GM06990 (cell line): ENCODE data around the gene AGMO.
"Not testable (repeated sequence)": the region's sequence is repeated elsewhere in the genome, so short reads cannot be mapped to it uniquely, and the experiment has no call there.

ENCODE experiments used
- DNase-seq: peaks from one replicate; pipeline ENCODE4 v3.0.0-alpha.2; 2011; ENCODE audit not compliant: insufficient read length; ENCODE audit errors: extremely low read depth
- H3K27me3 ChIP-seq: replicated peaks from 2 replicates; pipeline ENCODE4 v1.6.0; 2011; ENCODE audit warnings: low read length; ENCODE audit not compliant: control insufficient read depth, insufficient read depth
- H3K36me3 ChIP-seq: 2 replicates; pipeline ENCODE4 v1.5.1; 2011; ENCODE audit warnings: low read length; ENCODE audit not compliant: control insufficient read depth, insufficient read depth
- H3K4me3 ChIP-seq: replicated peaks from 2 replicates; pipeline ENCODE4 v1.5.1; 2011; ENCODE audit warnings: low read depth, mild to moderate bottlenecking, control low read depth, low read length
- TF ChIP-seq, protein P1 (sequence below): IDR thresholded peaks from 2 replicates; pipeline ENCODE4 v1.5.1; 2011; ENCODE audit warnings: low read length, control low read depth, mild to moderate bottlenecking, inconsistent platforms; ENCODE audit not compliant: insufficient read depth, poor library complexity, severe bottlenecking

AGMO gene

DNA sequence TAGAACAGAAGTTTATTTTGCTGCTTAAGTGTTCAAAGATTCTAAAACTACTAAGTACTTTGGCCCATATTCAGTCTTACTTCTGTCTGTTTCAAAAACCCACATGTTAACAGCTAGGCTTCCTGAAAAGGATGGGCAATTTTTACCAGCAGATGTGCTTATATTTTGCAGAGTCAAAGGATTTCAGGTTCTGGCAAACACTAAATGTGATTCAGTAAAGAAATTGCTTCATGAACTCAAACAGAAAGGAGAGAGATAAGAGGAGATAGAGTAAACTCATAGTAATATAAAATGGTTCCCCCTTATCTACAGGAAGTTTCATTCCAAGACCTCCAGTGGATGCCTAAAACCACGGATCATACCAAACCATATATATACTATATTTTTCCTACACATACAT is 248.5 kb downstream of the AGMO start:
- Histone ChIP-seq H3K27me3 (no peaks in the 10 kb centered on the region), H3K36me3 (no peaks in the 10 kb centered on the region), H3K4me3 (no peak overlapping the region)
- no peak for DNase-seq
- TF ChIP-seq, protein P1, sequence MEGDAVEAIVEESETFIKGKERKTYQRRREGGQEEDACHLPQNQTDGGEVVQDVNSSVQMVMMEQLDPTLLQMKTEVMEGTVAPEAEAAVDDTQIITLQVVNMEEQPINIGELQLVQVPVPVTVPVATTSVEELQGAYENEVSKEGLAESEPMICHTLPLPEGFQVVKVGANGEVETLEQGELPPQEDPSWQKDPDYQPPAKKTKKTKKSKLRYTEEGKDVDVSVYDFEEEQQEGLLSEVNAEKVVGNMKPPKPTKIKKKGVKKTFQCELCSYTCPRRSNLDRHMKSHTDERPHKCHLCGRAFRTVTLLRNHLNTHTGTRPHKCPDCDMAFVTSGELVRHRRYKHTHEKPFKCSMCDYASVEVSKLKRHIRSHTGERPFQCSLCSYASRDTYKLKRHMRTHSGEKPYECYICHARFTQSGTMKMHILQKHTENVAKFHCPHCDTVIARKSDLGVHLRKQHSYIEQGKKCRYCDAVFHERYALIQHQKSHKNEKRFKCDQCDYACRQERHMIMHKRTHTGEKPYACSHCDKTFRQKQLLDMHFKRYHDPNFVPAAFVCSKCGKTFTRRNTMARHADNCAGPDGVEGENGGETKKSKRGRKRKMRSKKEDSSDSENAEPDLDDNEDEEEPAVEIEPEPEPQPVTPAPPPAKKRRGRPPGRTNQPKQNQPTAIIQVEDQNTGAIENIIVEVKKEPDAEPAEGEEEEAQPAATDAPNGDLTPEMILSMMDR = no peak

DNA sequence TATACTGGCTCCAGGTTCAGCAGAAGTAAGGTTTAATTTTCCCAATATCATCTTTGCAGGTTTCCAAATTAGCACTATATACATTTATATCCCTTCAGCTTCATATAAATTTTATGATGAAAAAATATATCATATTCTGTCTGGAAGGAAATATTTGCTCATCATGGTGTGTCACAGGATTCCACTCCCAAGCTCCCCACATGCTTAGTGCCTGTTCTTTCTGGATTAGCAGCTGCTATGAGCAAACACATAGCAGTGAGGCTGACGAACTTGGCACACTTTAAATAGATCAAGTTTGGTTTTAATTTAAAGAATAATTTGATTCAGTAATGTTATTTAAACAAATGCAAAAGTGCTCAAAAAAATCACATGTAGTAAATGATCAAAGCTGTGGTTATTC is 251.9 kb downstream of the AGMO start:
- Histone ChIP-seq H3K36me3 (no peaks in the 10 kb centered on the region), H3K27me3 (no peaks in the 10 kb centered on the region), H3K4me3 (no peak overlapping the region)
- DNase-seq = no peak
- TF ChIP-seq, protein P1 = no peak

DNA sequence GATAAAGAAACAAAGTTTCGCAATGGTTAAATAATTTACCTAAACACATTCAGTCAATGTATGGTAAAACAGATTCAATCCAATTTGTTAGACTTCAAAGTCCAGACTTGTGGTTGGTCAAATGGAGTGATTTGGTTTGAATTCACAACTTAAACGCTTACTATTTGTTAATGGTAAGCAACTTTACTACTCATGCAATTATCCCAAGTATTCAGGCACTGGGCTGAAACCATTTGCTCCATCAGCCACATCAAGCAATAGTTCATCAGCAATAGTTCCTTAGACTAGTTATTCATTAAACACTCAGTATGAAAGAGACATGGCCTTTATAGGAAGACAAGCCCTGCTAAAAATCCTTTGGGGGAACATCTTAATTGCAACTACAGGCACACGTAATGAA is 253.0 kb downstream of the AGMO start:
- Histone ChIP-seq H3K27me3 (no peaks in the 10 kb centered on the region), H3K36me3 (no peaks in the 10 kb centered on the region), H3K4me3 (no peak overlapping the region)
- TF ChIP-seq, protein P1 = no peak
- DNase-seq = no peak

DNA sequence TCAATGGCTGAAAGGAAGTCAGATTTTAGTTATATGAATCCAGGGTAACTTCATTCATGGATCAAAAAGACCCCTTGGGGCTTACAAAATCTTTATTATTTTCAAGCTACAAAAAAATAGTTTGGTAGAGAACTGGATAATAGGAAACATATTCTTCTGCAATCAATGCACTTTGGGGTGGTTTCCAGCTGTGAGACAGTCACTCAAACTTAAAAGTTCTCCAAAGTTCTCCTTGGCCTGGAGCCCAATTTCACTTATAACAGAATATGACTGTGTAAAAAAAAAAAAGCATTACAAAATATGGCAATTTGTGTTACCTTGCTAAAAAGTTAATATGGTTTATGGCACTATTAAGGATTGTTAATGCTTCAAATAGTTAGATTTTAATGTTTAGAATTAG is 255.5 kb downstream of the AGMO start:
- TF ChIP-seq, protein P1 = no peak
- DNase-seq = no peak
- H3K4me3 ChIP-seq = no peak overlapping the region
- H3K36me3 ChIP-seq = no peaks in the 10 kb centered on the region
- H3K27me3 ChIP-seq = no peaks in the 10 kb centered on the region

DNA sequence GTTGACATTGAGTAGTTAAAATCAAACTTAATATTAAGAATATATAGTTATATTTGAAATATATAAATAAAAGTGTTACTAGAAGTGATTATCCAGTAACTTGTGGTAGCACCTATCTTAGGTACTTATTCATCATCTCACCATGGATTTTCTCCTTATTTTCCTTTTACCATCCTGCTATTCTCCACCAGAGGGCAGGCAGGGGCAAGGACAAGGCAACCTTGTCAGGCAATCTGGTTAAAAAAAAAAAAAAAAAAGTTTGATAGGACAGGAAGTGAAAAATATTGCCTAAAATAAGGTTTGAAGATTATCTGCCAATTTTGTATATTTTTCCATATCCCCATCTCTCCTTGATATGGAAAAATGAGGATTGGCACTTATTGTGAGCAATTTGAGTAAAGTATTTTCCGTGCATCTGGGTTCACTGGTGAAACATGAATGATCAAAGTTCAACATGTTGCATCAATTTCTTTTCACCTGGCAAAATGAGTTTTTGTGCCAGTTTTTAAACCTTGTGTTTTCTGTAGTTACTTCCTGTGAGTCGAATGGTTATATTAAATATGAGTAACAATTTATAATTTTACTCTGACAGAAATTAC is 256.7 kb downstream of the AGMO start:
- TF ChIP-seq, protein P1 = peak; percentile 62
- Histone ChIP-seq H3K27me3 (no peaks in the 10 kb centered on the region), H3K36me3 (no peaks in the 10 kb centered on the region), H3K4me3 (no peak overlapping the region)
- no peak for DNase-seq

DNA sequence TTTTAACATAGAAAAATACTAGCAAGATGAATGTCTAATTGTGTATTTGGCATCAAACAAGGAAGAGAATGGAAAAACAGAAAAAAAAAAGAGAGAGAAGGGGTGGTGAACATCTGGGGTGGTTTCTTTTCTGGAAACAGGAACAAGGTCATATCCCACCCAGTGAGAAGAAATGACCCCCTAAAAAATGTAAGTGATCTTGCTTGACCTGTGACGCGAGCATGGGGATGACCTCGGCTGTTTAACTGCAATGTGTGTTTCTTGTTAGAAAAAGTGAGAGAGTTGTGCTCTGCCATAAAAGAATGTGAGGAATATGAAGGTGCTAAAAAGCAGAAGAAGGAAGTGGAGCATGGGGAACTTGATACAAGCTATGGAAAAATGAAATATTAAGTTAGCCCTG is 258.5 kb downstream of the AGMO start:
- DNase-seq = no peak
- TF ChIP-seq, protein P1 = no peak
- Histone ChIP-seq H3K4me3 (no peak overlapping the region), H3K36me3 (no peaks in the 10 kb centered on the region), H3K27me3 (no peaks in the 10 kb centered on the region)

DNA sequence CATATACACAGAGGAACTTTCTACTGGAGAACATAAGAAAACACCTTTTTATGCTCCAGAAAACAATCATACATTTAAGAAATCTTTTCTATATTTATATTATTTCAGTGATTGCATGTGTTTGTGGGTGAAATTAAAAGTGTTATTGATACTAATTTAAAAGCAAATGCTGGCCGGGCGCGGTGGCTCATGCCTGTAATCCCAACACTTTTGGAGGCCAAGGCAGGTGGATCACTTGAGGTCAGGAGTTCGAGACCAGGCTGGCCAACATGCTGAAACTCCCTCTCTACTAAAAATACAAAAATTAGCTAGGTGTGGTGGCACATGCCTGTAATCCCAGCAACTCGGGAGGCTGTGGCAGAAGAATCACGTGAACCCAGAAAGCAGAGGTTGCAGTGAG is 260.8 kb downstream of the AGMO start:
- DNase-seq, H3K36me3 ChIP-seq, H3K27me3 ChIP-seq, H3K4me3 ChIP-seq: not testable (repeated sequence)
